GM19324 (cell line): ENCODE data around the gene SFMBT1.

Experiments used
- ATAC-seq: cut with Tn5 transposase; IDR thresholded peaks from one replicate; pipeline ENCODE4 v1.9.1; 2021; ENCODE audit warnings: mild to moderate bottlenecking, moderate library complexity; ENCODE audit not compliant: unreplicated experiment, low FRiP score

The SFMBT1 gene

GRCh38 chr3:52891164-52891563 lies 154.7 kb downstream of the SFMBT1 start:
- no peak for ATAC-seq

DNA sequence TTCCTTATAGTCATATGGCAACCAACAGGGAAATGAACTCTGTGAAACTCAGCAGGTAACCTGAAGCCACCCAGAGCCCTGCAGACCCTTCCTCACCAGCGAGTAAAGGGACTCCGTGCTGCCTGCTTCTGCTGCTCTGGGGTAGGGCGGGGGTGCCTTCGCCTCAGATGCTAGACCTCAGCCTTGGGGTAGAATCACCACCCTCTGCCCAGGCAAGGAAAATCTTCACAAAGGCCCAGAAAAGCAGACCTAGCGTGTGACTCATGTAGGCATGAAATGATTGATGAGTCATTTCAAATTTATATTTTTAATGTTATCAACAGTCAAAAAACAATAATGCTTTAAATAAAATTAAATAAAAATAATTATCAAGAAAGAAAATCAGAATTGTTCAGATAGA lies 155.1 kb downstream of the SFMBT1 start:
- ATAC-seq: no peak

GRCh38 chr3:52889901-52890300 lies 156.0 kb downstream of the SFMBT1 start:
- ATAC-seq: no peak

DNA sequence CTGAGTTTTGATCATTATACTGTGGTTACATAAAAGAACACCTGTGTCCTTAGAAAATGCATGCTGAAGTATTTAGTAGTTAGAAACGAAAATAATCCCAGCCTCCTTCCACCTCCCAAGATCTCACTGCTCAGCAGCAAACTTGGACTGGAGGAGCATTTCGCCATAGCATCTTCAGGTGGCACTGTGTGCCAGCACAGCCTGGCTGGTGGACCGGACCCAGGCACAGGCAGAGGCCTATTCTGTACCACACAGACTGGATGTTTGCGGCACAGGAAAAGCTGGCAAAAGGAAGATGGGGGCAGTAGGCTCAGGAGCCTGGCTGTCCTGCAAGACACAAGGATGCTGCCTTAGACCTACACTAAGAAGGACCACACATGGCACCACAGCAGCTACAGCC lies 158.7 kb downstream of the SFMBT1 start:
- no peak for ATAC-seq

GRCh38 chr3:52886049-52886730 lies 159.7 kb downstream of the SFMBT1 start:
- no peak for ATAC-seq

DNA sequence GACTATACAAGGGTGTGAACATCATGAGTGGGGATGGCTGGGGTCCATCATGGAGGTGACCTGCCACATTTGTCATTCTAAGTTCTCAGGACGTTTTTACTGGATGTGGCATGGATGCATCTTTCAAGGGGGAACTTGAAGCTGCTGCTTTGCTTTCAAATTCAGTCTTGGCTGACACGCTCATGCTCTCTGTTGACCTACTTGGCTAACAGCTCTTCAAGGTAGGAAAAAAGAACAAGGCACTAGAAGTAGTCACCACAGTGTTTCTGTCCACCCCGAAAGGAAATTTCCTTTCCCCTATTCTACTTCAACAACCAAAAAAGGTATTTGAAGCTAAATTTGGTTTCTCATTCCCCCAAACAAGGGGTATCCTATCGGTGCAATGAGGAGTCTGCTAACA lies 163.5 kb downstream of the SFMBT1 start:
- ATAC-seq: no peak

DNA sequence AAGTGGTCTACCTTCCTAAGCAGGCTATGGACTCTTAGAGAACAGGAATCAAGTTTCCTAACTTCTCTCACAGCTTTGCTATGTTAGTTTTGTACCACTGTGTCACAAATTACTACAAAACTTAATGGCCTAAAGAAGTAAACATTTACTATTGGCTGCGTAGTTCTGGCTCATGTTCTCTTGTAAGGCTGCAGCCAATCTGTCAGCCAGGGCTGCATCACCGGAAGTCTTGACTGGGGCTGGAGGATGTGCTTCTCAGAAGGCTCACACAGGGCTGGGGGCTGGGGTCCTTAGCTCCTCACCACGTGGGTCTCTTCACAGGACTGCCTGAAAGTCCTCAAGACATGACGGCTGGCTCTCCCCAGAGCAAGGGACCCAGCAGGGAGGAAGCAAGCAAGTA lies 164.0 kb downstream of the SFMBT1 start:
- ATAC-seq: no peak

DNA sequence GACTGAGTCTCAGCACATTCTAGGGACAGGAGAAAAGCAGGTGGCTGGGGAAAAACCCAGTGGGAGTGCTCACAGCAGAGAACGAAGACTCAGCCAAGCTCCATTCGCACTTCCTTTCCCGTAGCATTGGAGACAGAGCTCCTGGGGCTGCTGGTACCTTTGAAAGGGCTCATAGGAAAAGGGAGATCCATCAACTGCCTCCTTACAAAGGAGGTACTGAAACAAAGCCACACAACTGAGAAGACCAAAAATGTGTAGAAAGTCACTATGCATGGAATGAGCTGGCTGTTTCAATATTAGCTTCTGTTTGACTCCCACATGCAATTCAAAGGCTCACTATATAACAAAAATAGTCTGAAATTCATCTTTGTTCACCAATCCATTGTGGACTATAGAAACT lies 165.4 kb downstream of the SFMBT1 start:
- no peak for ATAC-seq

- no peak for ATAC-seq
Measured at GRCh38 chr3:52880047-52880446, 165.8 kb downstream of the SFMBT1 start.

DNA sequence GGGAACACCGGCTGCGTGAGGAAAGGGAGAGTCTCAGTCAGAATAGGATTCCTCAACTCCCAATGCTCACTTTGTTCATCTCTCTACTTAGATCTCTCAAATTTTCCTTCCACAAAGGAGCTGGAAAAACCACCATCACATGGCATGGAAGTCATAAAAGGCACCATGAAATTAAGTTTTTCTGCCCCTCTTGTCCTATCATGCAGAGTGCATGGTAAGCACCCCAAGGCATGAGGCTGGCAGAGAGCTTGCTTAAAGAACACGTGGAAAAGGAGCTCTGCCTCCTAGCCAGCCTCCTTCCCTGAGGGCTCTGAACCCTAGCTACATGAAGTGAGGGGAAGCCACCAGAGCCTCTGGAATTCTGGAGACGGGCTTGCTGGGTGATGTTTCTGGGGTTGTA lies 166.3 kb downstream of the SFMBT1 start:
- ATAC-seq: no peak

- no peak for ATAC-seq
Measured at GRCh38 chr3:52879090-52879489, 166.8 kb downstream of the SFMBT1 start.

DNA sequence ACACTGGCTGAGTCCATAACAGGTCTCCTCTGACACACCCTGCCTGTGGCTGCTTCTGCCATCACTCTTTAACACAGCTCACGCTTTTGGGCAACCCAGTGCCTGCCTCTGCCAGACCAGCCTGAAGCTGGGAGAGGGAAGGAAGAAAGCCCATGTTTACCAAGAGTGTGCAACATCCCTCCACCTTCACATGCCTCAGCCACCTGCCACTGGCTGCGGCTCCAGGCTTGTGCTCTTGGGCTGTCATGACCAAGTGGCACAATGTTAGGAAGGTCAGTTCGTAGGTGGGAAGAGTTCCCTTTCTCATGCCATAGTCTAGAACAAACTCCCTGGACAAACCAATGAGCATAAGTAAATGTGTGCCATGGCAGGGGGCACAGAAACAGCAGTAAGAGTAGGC lies 168.8 kb downstream of the SFMBT1 start:
- ATAC-seq: no peak

GRCh38 chr3:52874864-52875587 lies 170.8 kb downstream of the SFMBT1 start:
- no peak for ATAC-seq

DNA sequence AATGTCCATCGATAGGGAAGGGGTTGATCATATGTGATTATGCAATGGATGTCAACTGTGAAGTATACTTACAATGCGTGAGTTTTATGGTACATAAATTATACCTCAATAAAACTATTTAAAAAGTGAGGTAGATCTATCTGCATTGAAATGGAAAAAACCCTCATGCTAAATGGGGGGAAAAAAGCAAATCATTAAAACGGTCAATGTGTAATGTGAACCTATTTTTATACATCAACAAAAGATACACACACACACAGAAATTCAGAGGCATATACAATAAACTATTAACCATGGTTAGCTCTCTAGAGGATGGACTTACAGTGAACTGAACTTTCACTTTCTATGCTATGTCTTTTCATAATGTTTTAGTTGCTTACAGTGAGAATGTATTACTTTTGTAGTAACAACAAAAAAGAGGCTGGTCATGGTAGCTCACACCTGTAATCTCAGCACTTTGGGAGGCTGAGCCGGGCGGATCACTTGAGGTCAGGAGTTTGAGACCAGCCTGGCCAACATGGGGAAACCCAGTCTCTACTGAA lies 171.6 kb downstream of the SFMBT1 start:
- no peak for ATAC-seq

GRCh38 chr3:52873433-52874159 lies 172.3 kb downstream of the SFMBT1 start:
- no peak for ATAC-seq

- ATAC-seq: no peak
Measured at GRCh38 chr3:52872245-52872644, 173.6 kb downstream of the SFMBT1 start.

GRCh38 chr3:52871761-52872160 lies 174.1 kb downstream of the SFMBT1 start:
- no peak for ATAC-seq

- no peak for ATAC-seq
Measured at GRCh38 chr3:52870471-52870870, 175.4 kb downstream of the SFMBT1 start.

DNA sequence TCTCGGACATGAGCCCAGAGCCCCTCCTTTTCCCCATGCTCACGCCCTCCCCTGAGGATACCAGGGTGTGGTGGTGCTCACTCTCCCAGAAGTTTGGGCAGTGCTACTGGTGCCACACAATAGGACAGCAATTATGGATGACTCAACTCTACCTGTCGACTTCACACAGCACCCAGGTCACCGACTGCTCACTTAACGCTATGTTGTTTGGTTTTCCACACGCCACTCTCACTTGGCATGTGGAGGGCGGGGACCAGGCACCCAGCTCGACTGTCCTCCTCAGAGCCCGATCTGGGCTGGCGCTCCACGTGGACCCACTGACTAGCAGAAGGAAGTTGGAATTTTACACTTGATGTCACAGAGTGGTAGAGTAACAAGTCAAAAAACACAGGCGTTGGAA lies 179.4 kb downstream of the SFMBT1 start:
- ATAC-seq: no peak

- no peak for ATAC-seq
Measured at GRCh38 chr3:52865994-52866393, 179.9 kb downstream of the SFMBT1 start.

- no peak for ATAC-seq
Measured at GRCh38 chr3:52860424-52860768, 185.5 kb downstream of the SFMBT1 start.
